HG03457 (cell line): ENCODE results near the gene MARK2.
A peak's percentile ranks its signal among the peaks of the same experiment; 100 is the strongest.

Experiments
- ATAC-seq: cut with Tn5 transposase; IDR thresholded peaks from one replicate; pipeline ENCODE4 v1.9.1; 2021; ENCODE audit warnings: moderate number of reproducible peaks; ENCODE audit not compliant: unreplicated experiment

MARK2 gene

GRCh38 chr11:63920126-63920938 is 81.4 kb downstream of the MARK2 start:
- ATAC-seq, result no peak

- ATAC-seq, result no peak
These were observed 82.1 kb downstream of the MARK2 start for GRCh38 chr11:63920939-63921417.

GRCh38 chr11:63922673-63923192 is 83.8 kb downstream of the MARK2 start:
- no peak for ATAC-seq

- ATAC-seq, result no peak
These were observed 84.4 kb downstream of the MARK2 start for GRCh38 chr11:63923319-63923718.

GRCh38 chr11:63929616-63930015 is 90.7 kb downstream of the MARK2 start:
- no peak for ATAC-seq

- no peak for ATAC-seq
These were observed 92.1 kb downstream of the MARK2 start for GRCh38 chr11:63931045-63931444.

GRCh38 chr11:63931876-63932275 is 93.0 kb downstream of the MARK2 start:
- no peak for ATAC-seq

GRCh38 chr11:63933459-63933858 is 94.5 kb downstream of the MARK2 start:
- no peak for ATAC-seq

GRCh38 chr11:63937713-63938478 is 99.0 kb downstream of the MARK2 start:
- ATAC-seq, result peak; percentile 4

GRCh38 chr11:63938479-63939396 is 99.8 kb downstream of the MARK2 start, which contains the start of gene NAA40:
TSS of gene NAA40 (plus strand) at chr11:63939002. CDS start at chr11:63939097, 95 bp downstream.
- peak; percentile 84 for ATAC-seq

GRCh38 chr11:63939397-63939891 is 100.5 kb downstream of the MARK2 start:
- ATAC-seq, result no peak

GRCh38 chr11:63940786-63941185 is 101.9 kb downstream of the MARK2 start:
- ATAC-seq, result no peak

GRCh38 chr11:63941901-63942300 is 103.0 kb downstream of the MARK2 start:
- no peak for ATAC-seq

- no peak for ATAC-seq
These were observed 103.9 kb downstream of the MARK2 start for GRCh38 chr11:63942803-63943202.

GRCh38 chr11:63944987-63945386 is 106.1 kb downstream of the MARK2 start:
- no peak for ATAC-seq

- ATAC-seq, result no peak
These were observed 106.7 kb downstream of the MARK2 start for GRCh38 chr11:63945477-63946163.

- ATAC-seq, result no peak
These were observed 113.0 kb downstream of the MARK2 start for GRCh38 chr11:63951779-63952536.

- ATAC-seq, result no peak
These were observed 113.7 kb downstream of the MARK2 start for GRCh38 chr11:63952570-63952969.

GRCh38 chr11:63958008-63958407 is 119.1 kb downstream of the MARK2 start:
- no peak for ATAC-seq
